ENCODE measurements around the gene TC2N.
"Not testable (repeated sequence)": the region's sequence is repeated elsewhere in the genome, so short reads cannot be mapped to it uniquely, and the experiment has no call there.

TC2N gene

DNA sequence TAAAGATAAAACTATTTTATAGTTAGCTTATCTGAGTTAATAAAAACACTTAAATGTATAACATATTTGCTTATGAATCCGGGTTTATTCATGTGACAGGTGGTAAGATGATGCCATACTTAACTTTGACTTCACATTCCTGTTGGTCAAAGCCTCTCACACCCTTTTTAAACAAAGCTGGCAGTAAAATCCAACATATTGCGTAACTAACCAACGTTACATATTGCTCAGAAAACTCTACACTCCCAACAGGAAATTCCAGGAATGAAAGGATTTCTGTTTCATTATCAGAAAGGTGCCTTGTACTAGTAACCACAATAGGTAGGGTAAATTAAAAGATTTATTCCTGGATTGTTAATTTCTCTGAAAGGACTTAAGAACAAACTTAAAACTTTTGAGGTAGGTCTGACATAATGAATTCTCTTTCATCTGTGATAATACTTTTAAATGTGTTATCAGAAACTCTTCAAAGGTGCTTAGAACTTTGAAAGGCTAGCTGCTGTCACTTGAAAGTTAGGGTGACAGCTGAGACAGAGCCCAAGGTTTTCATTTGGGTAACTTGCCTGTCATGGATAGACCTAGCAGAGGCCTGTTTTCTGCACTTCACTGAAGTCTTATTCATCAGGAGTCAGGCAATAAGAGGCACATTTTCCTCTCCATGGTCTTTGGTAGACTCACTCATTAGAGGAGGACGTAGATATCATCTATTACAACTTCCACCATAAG is 111.6 kb downstream of the TC2N start:
- DNase-seq (ENCODE audit: low read depth in 2 of 3, low spot score in 1 of 3), result no peak

DNA sequence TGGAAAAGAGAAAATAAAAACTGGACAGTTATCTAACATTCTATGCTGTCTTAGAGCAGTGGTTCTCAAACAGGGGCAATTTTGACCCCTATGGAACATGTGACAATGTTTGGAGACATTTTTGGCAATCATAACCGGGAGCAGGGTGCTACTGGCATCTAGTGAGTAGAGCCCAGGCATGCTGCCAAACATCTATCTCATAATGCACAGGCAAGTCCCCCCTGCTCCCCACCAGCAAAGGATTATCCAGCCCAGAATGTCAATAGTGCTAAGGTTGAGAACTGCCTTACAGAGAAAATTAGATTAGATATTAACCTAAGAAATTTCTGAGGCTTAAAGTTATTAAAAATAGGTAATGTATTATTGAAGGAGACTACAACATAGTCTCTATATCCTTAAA is 112.5 kb downstream of the TC2N start:
- DNase-seq (ENCODE audit: low read depth in 2 of 3, low spot score in 1 of 3), result no peak

DNA sequence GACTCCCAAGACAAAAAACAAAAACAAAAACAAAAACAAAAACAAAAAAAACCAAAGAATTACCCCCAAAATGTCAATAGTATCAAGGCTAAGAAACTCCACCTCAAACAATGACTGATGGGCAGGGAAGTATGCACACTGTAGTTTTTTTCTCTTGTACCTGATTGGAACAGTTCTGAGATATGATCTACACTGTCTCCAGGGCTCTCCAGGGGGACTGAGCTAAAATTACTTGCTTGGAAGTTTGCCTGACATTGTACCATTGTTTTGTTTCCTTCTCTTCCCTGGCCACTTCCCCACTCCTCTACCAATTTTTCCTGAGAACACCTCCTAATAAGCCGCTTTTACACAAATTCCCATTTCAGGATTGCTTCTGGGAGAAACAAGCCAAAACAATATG is 113.2 kb downstream of the TC2N start:
- no peak for DNase-seq (ENCODE audit: low read depth in 2 of 3, low spot score in 1 of 3)

DNA sequence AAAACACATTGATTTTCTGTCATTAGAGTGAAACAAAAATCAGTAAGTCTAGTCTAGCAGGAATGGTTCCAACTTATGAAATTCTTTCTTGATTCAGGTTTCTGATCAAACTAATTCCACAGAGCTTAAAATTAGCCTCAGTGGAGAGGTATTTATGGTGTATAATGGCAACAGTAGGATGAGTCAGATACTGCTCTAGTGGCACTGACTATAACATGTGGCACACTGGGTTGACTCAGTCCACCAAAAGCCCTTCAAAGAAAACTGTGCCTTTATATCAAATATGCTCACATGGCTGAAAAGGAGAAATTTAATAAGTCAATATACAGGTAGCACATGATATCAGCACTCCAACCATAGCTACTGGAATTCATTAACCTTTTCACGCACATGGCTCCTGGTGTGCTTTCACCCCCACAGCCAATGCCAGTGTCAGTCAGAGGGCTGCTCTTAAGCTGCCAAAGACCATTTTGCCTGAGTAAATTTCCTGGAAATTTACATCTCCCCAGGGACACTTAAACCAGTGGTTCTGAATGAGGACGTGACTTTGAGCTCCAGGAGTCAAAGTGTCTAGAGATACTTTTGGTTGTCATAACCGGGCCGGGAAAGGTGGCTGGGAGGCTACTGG is 113.7 kb downstream of the TC2N start:
- no peak for DNase-seq (ENCODE audit: low read depth in 2 of 3, low spot score in 1 of 3)

DNA sequence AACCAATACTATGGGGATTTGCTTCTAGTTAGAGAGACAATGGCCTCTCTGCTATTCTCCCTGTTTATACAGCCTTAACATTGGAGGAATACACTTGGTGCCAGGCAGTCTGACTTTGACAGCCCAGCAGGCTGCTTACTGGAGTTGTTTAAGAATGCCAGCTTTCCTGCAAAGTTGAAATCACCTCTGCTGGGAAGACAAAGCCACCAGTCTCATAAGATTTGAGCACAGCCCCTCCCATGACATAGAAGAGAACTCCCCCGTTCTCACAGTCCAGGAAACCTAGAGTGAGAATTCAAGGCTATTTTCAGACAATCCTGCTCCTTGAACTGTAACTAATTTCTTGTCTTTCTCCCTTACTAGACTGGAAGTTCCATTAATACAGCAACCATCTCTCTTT is 114.4 kb downstream of the TC2N start:
- DNase-seq (ENCODE audit: low read depth in 2 of 3, low spot score in 1 of 3), result no peak

DNA sequence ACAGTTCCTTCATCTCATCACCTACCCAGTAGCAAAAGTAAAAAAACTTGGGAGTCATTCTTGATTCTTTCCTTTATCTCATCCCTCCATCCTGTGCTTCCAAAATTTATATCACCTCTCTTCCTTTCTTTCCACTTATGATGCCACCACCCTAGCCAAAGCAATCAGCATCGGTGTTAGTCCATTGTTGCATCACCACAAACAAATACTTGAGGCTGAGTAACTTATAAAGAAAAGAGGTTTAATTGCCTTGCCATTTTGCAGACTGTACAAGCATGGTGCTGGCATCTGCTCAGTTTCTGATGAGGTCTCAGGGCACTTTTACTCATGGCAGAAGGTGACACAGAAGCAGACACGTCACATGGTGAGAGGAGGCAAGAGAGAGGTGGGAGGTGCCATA is 115.6 kb downstream of the TC2N start:
- no peak for DNase-seq (ENCODE audit: low read depth in 2 of 3, low spot score in 1 of 3)

DNA sequence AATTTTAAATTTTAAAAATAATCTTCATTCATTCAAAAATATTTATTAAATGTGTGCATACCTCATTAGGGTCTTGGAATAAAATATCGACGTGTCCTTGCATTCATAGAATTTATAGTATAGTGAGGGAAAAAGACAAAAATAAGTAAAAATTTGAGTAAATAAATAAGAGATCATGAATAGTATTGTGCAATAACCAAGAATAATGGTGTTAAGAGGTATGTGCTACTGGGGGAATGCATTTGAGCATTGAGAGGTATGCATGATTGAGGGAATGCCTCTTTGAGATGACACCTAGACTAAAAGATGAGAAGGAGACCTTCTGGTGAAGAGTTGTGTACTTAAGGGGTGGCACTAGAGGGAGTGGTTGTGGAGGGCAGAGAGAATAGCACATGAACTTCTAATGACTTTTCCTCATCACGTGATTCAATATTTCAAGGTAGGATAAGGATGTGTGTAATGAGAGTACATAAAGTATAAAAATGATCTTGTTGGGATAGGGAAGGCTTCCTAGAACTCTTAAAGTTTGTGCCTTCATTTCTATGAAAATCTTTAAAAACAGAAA is 116.6 kb downstream of the TC2N start:
- DNase-seq (ENCODE audit: low read depth in 2 of 3, low spot score in 1 of 3), result no peak

DNA sequence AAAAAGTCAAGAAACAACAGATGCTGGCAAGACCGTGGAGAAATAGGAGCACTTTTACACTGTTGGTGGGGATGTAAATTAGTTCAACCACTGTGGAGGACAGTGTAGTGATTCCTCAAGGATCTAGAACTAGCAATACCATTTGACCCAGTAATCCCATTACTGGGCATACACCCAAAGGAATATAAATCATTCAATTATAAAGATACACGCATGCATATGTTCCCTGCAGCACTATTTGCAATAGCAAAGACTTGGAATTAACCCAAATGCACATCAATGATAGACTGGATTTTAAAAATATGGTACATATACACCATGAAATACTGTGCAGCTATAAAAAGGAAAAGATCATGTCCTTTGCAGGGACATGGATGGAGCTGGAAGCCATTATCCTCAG is 117.5 kb downstream of the TC2N start:
- DNase-seq (ENCODE audit: low read depth in 2 of 3, low spot score in 1 of 3), result no peak

DNA sequence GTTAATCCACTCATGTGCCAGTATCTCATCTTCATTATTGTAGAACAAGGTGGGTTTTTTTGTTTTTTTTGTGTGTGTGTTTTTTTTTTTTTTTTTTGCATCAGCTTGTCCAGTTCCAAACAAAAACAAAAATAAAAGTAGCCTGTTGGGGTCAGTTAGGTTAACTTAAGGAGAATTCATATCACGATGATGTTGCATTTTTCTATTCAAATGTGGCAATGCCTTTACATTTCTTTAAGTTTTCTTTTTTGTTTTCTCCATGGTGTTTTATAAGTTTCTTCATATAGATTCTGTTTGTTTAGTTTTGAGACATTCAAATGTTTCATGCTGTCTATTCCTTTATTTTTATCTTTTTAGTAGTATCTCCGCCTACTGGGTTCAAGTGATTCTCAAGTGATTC is 119.3 kb downstream of the TC2N start:
- DNase-seq (ENCODE audit: low read depth in 2 of 3, low spot score in 1 of 3), result no peak

DNA sequence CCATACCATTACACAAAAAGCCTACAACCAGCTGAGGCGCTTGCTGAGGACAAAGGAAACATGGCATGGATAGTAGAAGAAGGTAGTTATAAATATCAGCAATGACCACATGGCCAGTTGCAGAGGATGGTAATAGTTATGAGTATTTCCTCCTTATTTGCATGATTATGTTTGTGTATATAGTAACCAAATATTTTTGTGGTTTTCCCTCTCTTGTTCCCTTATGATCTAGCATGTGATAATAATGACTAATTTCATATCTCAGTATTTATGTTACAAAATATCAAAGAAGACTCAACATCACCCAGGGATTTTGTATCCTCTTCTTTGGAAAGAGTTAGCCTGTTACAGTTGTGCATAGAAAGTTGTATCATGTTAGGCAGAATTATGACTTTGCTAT is 122.0 kb downstream of the TC2N start:
- no peak for DNase-seq (ENCODE audit: low read depth in 2 of 3, low spot score in 1 of 3)

DNA sequence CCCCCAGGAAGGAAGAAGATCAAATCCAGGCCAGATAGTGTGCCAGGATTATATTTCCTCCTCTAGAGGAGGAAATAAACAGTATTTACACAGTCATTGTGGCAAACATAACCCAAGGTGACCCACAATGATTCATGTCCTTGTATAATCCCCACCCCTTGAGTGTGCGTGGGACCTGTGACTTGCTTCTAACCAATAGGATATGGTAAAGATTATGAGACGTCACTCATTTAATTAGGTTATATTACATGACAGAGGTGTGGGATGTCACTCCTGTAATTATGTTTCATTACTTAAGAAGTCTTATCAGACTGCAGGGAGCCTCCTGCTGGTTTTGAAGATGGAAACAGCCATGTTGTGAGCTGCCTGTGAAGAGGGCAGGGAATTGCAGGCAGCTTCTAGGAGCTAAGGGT is 123.3 kb downstream of the TC2N start:
- no peak for DNase-seq (ENCODE audit: low read depth in 2 of 3, low spot score in 1 of 3)

DNA sequence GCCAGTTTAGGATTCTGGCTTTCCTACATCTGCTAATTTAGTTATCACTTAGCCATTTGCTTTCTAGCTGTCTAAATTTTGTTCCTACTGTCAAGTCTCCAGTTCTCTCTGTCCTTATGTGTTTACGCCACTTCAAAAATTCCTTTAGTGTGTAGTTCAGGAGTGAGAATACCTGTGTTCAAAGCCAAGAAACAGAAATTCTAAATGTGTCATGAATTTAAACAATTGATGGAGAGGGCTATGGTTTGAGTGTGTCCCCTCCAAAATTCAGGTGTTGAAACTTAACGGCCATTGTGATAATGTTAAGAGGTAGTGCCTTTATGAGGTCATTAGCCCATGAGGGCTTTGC is 124.1 kb downstream of the TC2N start:
- DNase-seq (ENCODE audit: low read depth in 2 of 3, low spot score in 1 of 3), result no peak

DNA sequence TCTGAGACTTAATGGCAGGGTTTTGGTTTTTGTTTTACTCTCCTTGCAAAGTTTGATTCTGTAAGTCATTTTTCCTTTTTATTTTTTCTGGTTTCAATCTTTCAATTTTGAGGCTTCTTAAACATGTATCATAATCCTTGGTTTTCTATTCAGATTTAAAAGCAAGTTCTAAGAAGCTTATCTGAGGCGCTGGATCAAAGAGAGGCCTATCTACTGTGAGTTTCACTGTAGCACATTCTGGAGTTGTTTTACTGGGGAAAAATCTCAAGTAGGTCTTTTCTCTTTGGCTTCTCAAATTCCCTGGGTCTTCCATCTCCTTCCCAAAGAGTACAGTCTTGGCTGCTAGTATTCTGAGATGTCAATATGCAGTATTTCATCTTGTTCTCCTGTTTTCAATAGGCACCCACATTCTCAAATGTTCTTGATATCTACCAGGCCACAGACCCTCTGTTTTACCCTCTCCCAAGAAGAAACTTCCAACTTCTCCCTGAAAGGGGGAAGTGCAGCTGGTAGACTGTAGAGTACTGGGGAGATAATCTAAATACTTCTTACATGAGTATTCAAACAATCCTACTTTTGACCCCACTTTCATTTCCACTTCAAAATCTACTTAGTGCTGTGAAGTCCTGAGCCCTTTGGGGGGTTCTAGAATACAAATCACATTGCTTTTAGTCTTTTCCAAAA is 124.6 kb downstream of the TC2N start:
- no peak for DNase-seq (ENCODE audit: low read depth in 2 of 3, low spot score in 1 of 3)

DNA sequence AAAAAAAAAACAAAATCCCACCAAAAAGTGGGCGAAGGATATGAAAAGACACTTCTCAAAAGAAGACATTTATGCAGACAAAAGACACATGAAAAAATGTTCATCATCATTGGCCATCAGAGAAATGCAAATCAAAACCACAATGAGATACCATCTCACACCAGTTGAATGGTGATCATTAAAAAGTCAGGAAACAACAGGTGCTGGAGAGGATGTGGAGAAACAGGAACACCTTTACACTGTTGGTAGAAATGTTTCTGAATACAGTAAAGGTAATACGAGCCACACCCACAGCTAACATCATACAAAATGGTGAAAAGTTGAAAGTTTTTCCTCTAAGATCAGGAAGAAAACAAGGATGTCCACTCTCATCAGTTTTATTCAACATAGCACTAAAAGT is 127.5 kb downstream of the TC2N start:
- not testable (repeated sequence) for DNase-seq (ENCODE audit: low read depth in 2 of 3, low spot score in 1 of 3)

DNA sequence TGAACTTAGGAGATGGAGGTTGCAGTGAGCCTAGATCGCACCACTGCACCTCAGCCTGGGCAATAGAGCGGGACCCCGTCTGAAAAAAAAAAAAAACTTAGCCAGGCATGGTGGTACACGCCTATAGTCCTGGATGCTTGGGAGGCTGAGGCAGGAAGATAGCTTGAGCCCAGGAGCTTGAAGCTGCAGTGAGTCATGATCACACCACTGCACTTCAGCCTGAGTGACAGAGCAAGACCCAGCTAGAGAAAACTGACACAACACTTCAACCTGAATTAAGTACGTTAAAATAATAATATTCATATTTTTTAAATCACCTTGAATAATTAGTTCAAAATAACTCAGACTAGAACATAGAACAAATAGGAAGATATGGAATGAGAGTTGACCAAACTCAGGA is 129.7 kb downstream of the TC2N start:
- no peak for DNase-seq (ENCODE audit: low read depth in 2 of 3, low spot score in 1 of 3)

DNA sequence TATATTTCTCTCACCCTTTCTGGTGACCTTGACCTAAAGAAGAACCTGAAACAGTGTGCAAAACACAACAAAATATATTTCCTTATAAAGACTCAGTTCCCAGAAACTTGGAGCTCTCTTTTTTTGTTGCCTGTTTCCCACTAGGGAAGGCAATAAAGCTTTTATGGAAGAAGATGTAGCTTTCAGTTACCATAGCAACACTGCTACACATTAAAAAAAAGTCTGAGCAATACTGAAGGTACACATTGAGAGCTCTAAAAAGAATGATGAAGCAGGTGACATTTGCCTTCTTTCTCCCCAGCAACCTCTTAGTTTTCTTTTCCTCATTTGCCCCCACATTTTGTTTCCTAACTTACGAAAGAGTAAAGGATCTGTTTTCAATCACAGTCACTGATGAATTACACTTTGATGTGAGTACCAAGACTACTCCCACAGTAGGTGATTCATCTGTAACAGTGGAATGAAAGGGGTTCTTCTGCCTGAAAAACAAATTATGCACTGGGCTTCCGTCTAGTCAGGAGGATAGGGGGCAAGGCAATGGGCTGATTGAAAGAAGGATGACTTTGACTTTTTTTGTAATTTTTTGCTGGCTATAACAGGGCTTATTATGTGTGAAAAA is 134.4 kb downstream of the TC2N start:
- no peak for DNase-seq (ENCODE audit: low read depth in 2 of 3, low spot score in 1 of 3)

DNA sequence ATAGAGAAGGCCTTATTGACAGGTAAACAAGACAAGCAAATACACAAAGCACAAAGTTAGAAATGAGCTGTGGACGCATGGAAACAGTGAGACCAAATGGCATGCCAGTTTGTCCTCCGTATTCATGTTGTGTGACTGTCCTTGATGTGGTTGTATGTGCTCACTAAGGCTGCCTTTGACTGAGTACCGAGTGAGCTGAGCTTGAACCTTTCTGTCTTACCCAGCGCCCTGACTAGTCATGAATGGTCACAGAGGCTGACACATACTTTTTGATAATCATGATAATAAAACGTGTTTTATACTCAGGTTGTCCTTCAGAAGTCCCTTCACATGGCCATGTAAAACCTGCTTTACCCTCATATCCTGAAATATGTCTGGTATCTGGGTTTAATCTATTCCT is 134.9 kb downstream of the TC2N start:
- no peak for DNase-seq (ENCODE audit: low read depth in 2 of 3, low spot score in 1 of 3)

DNA sequence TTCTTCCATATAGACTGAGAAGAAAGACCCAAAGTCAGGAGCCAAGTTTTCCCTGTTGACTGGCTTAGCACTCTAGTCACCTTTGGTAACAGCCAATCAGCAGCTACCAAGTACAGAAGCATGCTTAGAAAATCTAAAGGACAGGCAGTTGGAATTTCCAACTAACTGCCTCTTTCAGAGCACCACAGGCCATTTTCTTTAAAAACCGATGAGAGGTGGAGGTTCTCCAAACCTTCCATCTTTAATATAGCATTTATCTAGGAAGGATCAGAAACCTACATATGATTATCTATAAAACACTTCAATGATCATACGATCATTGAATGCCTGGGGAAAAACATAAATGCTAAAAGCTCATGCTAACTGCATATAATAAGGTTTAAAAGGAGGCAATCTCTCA is 135.3 kb downstream of the TC2N start, which contains the start of gene CATSPERB:
Gene CATSPERB, minus strand, starts transcription at position 101 of the 400 bp plus-strand sequence. CDS start 2,607 bp downstream, outside the sequence.
- DNase-seq (ENCODE audit: low read depth in 2 of 3, low spot score in 1 of 3), result no peak

DNA sequence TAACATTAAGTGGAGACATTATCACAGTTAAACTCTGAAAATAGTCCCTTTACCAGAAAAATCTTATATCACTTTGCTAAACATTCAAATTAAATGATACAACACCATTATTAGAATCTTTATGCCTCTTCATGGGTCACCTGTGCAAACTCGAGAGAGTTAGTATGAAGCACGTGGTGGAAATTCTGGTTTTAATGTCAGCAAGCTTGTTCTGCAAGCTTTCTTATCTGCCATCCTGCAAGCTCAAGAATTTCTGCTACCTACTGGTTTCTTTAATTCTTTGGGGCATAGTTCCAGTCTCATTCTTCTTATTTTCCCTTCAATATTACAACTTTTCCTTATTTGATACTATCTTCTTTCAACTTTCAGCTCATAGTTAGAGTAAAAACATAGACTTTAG is 136.3 kb downstream of the TC2N start:
- DNase-seq (ENCODE audit: low read depth in 2 of 3, low spot score in 1 of 3), result no peak

DNA sequence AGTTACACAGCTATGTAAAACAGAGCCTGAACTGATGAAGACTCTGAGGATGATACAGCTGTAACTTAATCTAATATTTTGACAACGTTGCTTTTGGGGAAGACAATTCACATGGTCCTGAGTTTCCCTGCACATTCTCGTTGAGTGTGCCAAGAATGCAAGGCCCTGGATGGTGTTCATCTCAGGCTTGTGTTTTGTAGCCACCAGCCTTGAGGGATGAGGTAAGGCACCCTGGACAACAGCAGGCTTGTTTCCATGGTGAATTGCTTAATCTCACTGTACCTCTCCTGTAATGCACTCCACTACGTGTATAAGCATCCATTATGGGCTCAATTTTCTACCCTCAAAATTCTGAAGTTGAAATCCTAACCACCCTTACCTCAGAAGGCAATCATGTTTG is 137.6 kb downstream of the TC2N start:
- DNase-seq (ENCODE audit: low read depth in 2 of 3, low spot score in 1 of 3), result no peak

All from stimulated activated CD4-positive, alpha-beta T cell treated with anti-CD3 and anti-CD28 coated beads, Interleukin-12 subunit alpha, Interleukin-12 subunit beta, amount 100 ng/mL, for 48 hours (primary cell).